ENCODE data around the gene DRC3.

DNA sequence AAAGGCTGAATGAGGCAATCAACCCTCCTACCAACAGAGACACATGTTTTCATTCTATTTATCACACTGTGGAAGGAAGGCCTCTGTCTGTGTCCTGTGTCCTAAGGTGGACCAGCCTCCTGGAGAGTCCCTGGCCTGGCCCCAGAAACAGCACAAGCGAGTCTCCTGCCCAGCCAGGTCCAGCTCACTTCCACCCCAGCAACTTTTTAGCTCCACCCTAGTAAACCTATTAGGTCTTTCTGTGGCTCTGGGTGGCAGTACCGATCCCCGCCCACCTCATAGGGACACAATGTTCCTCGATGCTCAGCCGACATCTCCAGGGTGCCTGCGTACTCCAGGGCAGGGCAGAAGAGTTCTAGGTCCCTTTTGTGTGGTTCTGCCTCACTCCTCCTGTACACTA lies 10.7 kb downstream of the DRC3 start:
- TF ChIP-seq CTCF (conservative IDR thresholded peaks at IDR 0.05 in 1 of 2, IDR thresholded peaks at IDR 0.05 in 1 of 2; ENCODE audit: extremely low read depth in 1 of 2, insufficient read depth in 1 of 2, low read depth in 1 of 2, low read length in 2 of 2) = no peak
- no peak for TF ChIP-seq EZH2 (IDR thresholded peaks at IDR 0.05; ENCODE audit: borderline replicate concordance, low read length)
